Right cardiac atrium (tissue), 5 donors: ENCODE results near the gene MAGEA2. TPM values are rescaled to one million over a fixed set of nuclear protein-coding genes. Genes with fewer than 3 reads are reported as not detected.
"Not testable (repeated sequence)": the region's sequence is repeated elsewhere in the genome, so short reads cannot be mapped to it uniquely, and the experiment has no call there.

Experiments
- ATAC-seq, 2 donors: fragments of 200-7000 bp; cut with Tn5 transposase; one replicate each; pipeline versions ENCODE4 v1.8.0 to v1.9.1; 2020; ENCODE audit warnings: moderate library complexity in 2 of 2, mild to moderate bottlenecking in 1 of 2
- DNase-seq, 3 donors: peaks; one replicate each; pipeline ENCODE4 v3.0.0-alpha.2; 2020
- H3K27ac ChIP-seq: one replicate; pipeline ENCODE4 v1.5.1; 2013; ENCODE audit warnings: mild to moderate bottlenecking, low read length, control low read depth, moderate library complexity
- H3K27me3 ChIP-seq: one replicate; pipeline ENCODE4 v1.6.1; 2013; ENCODE audit not compliant: control insufficient read depth, insufficient read depth
- H3K4me1 ChIP-seq: one replicate; pipeline ENCODE4 v1.6.1; 2013; ENCODE audit warnings: low read length; ENCODE audit not compliant: control insufficient read depth, insufficient read depth
- H3K4me3 ChIP-seq: one replicate; pipeline ENCODE4 v1.5.1; 2013; ENCODE audit warnings: low read length, control low read depth
- H3K9me3 ChIP-seq: one replicate; pipeline ENCODE4 v1.6.1; 2013; ENCODE audit warnings: low read length; ENCODE audit not compliant: control insufficient read depth
- WGBS: extraction: QIAGEN DNeasy Blood & Tissue Kit; methylation state at CpG from one replicate; pipeline ENCODE4 v1.1.7; 2013; 5-methylcytosine and 5-hydroxymethylcytosine counted together
- intact Hi-C, 4 donors: fragments of 100-400 bp; cut with DNase I; formaldehyde crosslinking; loops; one replicate each; pipeline versions ENCODE4 v1.11.0 to v1.14.0; 2022 to 2023
- polyA plus RNA-seq: library from polyadenylated mRNA; stranded (reverse); fragments of 200-250 nt; gene quantifications from one replicate; pipeline ENCODE4 v1.2.3, GENCODE V29; 2013
- total RNA-seq, 4 donors: library from RNA; stranded (reverse); fragmentation: NEBNext Ultra II Directional; extraction: Animal tissue kit (Norgen Biotek cat#: 25700); gene quantifications; one replicate each; pipeline ENCODE4 v1.2.1, GENCODE V29; 2021
- donor health status: healthy with polysubstance abuse.
- donor health status: DM: no; HTN: yes; CAD: no.
- donor health status: DM: no; HTN: no; CAD: no.
- donor health status: DM: no; HTN: yes; CAD: no; lungs with severe emphysema.
- donor health status: DM: yes; HTN: yes; CAD: no.

The MAGEA2 gene
- total and polyA plus RNA-seq, 5 donors: not detected

- WGBS: 90% methylated on average over 12 of the region's 12 CpGs
- H3K4me1 ChIP-seq, H3K9me3 ChIP-seq, intact Hi-C loops, H3K27me3 ChIP-seq, DNase-seq, H3K27ac ChIP-seq, ATAC-seq, H3K4me3 ChIP-seq: not testable (repeated sequence)
These were observed 17.1 kb downstream of the MAGEA2 start for GRCh38 chrX:152736528-152736927.

GRCh38 chrX:152735860-152736511 lies 17.7 kb downstream of the MAGEA2 start:
- no peaks in the 10 kb centered on the region for H3K27me3 ChIP-seq

GRCh38 chrX:152735101-152735500 lies 18.5 kb downstream of the MAGEA2 start:
- DNase-seq: no peak
- no peak for ATAC-seq
- Histone ChIP-seq H3K9me3 (no peaks in the 10 kb centered on the region), H3K27me3 (no peaks in the 10 kb centered on the region), H3K4me3 (no peak overlapping the region), H3K4me1 (no peaks in the 10 kb centered on the region), H3K27ac (no peak overlapping the region)
- intact Hi-C loops: no loop called here
- WGBS: 64% methylated on average over 2 of the region's 2 CpGs

More at GRCh38 chrX:152735860-152736511, 17.7 kb downstream of the MAGEA2 start:
- no peak overlapping the region for H3K27ac ChIP-seq
- no peak for DNase-seq
- WGBS: 92% methylated on average over 12 of the region's 12 CpGs
- ATAC-seq: no peak
- no peak overlapping the region for H3K4me3 ChIP-seq
- no peaks in the 10 kb centered on the region for H3K4me1 ChIP-seq
- intact Hi-C loops: no loop called here
- no peaks in the 10 kb centered on the region for H3K9me3 ChIP-seq

- ATAC-seq, H3K27me3 ChIP-seq, H3K4me3 ChIP-seq, H3K4me1 ChIP-seq, intact Hi-C loops, H3K9me3 ChIP-seq, H3K27ac ChIP-seq, DNase-seq: not testable (repeated sequence)
- WGBS: 92% methylated on average over 22 of the region's 22 CpGs
These were observed 19.3 kb downstream of the MAGEA2 start for GRCh38 chrX:152734143-152734858.

GRCh38 chrX:152733261-152733975 lies 20.2 kb downstream of the MAGEA2 start, which contains the start of the genes CSAG1 and MAGEA12:
TSS of gene CSAG1 (minus strand) at chrX:152733721. CDS start at chrX:152732460, 1,261 bp downstream.
TSS of gene MAGEA12 (plus strand) at chrX:152733757. CDS start at chrX:152736162, 2,405 bp downstream.
- ATAC-seq: no peak
- intact Hi-C loops: no loop called here
- Histone ChIP-seq H3K9me3 (no peaks in the 10 kb centered on the region), H3K4me3 (no peak within 1 kb of the TSS), H3K27ac (no peak within 1 kb of the TSS), H3K4me1 (no peaks in the 10 kb centered on the region), H3K27me3 (no peaks in the 10 kb centered on the region)
- no peak for DNase-seq
- WGBS: 92% methylated on average over 19 of the region's 21 CpGs

GRCh38 chrX:152725409-152725808 lies 28.2 kb downstream of the MAGEA2 start:
- no peaks in the 10 kb centered on the region for H3K27me3 ChIP-seq
- no peaks in the 10 kb centered on the region for H3K4me1 ChIP-seq
- H3K4me3 ChIP-seq: no peak overlapping the region
- H3K27ac ChIP-seq: no peak overlapping the region
- ATAC-seq (no peak), DNase-seq (no peak)
- 64% methylated on average over 7 of the region's 7 CpGs for WGBS
- intact Hi-C loops: no loop called here
- no peaks in the 10 kb centered on the region for H3K9me3 ChIP-seq

GRCh38 chrX:152713815-152714787 lies 39.5 kb downstream of the MAGEA2 start, which contains the start of gene MAGEA2B:
TSS of gene MAGEA2B (plus strand) at chrX:152714628. CDS start at chrX:152717107, 2,479 bp downstream.
- H3K4me1 ChIP-seq, intact Hi-C loops, H3K4me3 ChIP-seq, H3K9me3 ChIP-seq, DNase-seq, H3K27me3 ChIP-seq, H3K27ac ChIP-seq, ATAC-seq: not testable (repeated sequence)
- WGBS: no CpG with 5 or more reads among the region's 35 CpGs

- H3K9me3 ChIP-seq, H3K4me1 ChIP-seq, H3K27ac ChIP-seq, ATAC-seq, H3K4me3 ChIP-seq, H3K27me3 ChIP-seq, DNase-seq, intact Hi-C loops: not testable (repeated sequence)
- no CpG with 5 or more reads among the region's 5 CpGs for WGBS
These were observed 40.4 kb downstream of the MAGEA2 start for GRCh38 chrX:152713195-152713594.

- intact Hi-C loops, H3K27me3 ChIP-seq, DNase-seq, ATAC-seq, H3K9me3 ChIP-seq, H3K4me3 ChIP-seq, H3K4me1 ChIP-seq, H3K27ac ChIP-seq: not testable (repeated sequence)
- no CpG with 5 or more reads among the region's 2 CpGs for WGBS
These were observed 44.5 kb downstream of the MAGEA2 start, which contains the start of gene CSAG2 for GRCh38 chrX:152709173-152709572. TSS of gene CSAG2 (minus strand) at chrX:152709273. CDS start at chrX:152709112, 161 bp downstream.

- DNase-seq, H3K27me3 ChIP-seq, intact Hi-C loops, H3K4me3 ChIP-seq, H3K27ac ChIP-seq, H3K4me1 ChIP-seq, ATAC-seq, H3K9me3 ChIP-seq: not testable (repeated sequence)
- 85% methylated on average over 2 of the region's 7 CpGs for WGBS
These were observed 47.1 kb downstream of the MAGEA2 start for GRCh38 chrX:152706500-152706899.
